H1 (cell line): Measurements from ENCODE around the gene ZNF568. TPM values are rescaled to one million over a fixed set of nuclear protein-coding genes. Genes with fewer than 3 reads are reported as not detected.

Experiments used
- CTCF ChIA-PET: fragments of 300-600 bp; sonication (Branson Sonifier 250); formaldehyde crosslinking; loops from one replicate; lab custom pipeline; 2021; ENCODE audit not compliant: partially characterized antibody; lab: Charles Lee
- POLR2A ChIA-PET: fragments of 300-600 bp; sonication (Branson Sonifier 250); formaldehyde crosslinking; loops from one replicate; lab custom pipeline; 2021; ENCODE audit warnings: inconsistent platforms; ENCODE audit not compliant: partially characterized antibody; lab: Charles Lee
- DNase-seq, 2 experiments: peaks; one replicate each; pipeline versions ENCODE4 v3.0.0 to v3.0.0-alpha.2; 2010 to 2022; ENCODE audit warnings: low spot score in 2 of 2, low read depth in 1 of 2, mixed read lengths in 1 of 2
- FAIRE-seq: peaks from 2 replicates; lab custom pipeline; 2011; peaks lifted over from hg19 to GRCh38; lab: Jason Lieb, UNC
- H2AFZ ChIP-seq: 2 replicates; pipeline ENCODE4 v1.8.1; 2012; ENCODE audit warnings: low read length, inconsistent platforms
- H2AK5ac ChIP-seq: 2 replicates; pipeline ENCODE4 v1.6.1; 2013; ENCODE audit warnings: low read depth, low read length
- H2BK120ac ChIP-seq: replicated peaks from 2 replicates; pipeline ENCODE3; 2013; ENCODE audit warnings: low read depth, low read length, inconsistent platforms
- H2BK12ac ChIP-seq: 2 replicates; pipeline ENCODE4 v1.6.1; 2013; ENCODE audit warnings: low read depth, low read length
- H2BK15ac ChIP-seq: 2 replicates; pipeline ENCODE4 v1.6.1; 2013; ENCODE audit warnings: low read length
- H2BK20ac ChIP-seq: 2 replicates; pipeline ENCODE4 v1.6.1; 2013; ENCODE audit warnings: low read length
- H2BK5ac ChIP-seq: 2 replicates; pipeline ENCODE4 v1.6.1; 2013; ENCODE audit warnings: low read depth, low read length
- H3K14ac ChIP-seq: 2 replicates; pipeline ENCODE4 v1.6.1; 2013; ENCODE audit warnings: inconsistent platforms; ENCODE audit not compliant: insufficient read length
- H3K18ac ChIP-seq: 2 replicates; pipeline ENCODE4 v1.6.1; 2013; ENCODE audit warnings: low read length; ENCODE audit errors: extremely low read depth
- H3K23ac ChIP-seq: 2 replicates; pipeline ENCODE4 v1.6.1; 2013; ENCODE audit warnings: inconsistent platforms; ENCODE audit not compliant: insufficient read length
- H3K23me2 ChIP-seq: 2 replicates; pipeline ENCODE4 v1.6.1; 2013; ENCODE audit warnings: low read depth, low read length
- H3K27ac ChIP-seq: 2 replicates; pipeline ENCODE4 v1.6.1; 2011; ENCODE audit warnings: low read depth, low read length, inconsistent platforms
- H3K27me3 ChIP-seq, 4 experiments: replicated peaks in 1 of 4; 1 replicate in 1 of 4; 2 replicates in 3 of 4; pipeline versions ENCODE4 v1.6.1 to v1.8.1; 2011 to 2013; ENCODE audit warnings: low read length in 3 of 4, mild to moderate bottlenecking in 3 of 4, inconsistent platforms in 2 of 4, mixed read lengths in 2 of 4, moderate library complexity in 1 of 4; ENCODE audit not compliant: control insufficient read depth in 3 of 4, insufficient read depth in 3 of 4; ENCODE audit errors: extremely low read depth in 1 of 4
- H3K36me3 ChIP-seq, 4 experiments: 2 replicates each; pipeline versions ENCODE4 v1.6.1 to v1.8.1; 2011 to 2013; ENCODE audit warnings: mild to moderate bottlenecking in 4 of 4, low read length in 3 of 4, moderate library complexity in 2 of 4, control low read depth in 1 of 4, inconsistent platforms in 1 of 4; ENCODE audit not compliant: insufficient read depth in 4 of 4, control insufficient read depth in 2 of 4
- H3K4ac ChIP-seq: replicated peaks from 2 replicates; pipeline ENCODE3; 2013; ENCODE audit warnings: low read length, low read depth, mixed read lengths, inconsistent platforms; ENCODE audit not compliant: insufficient read length
- H3K4me1 ChIP-seq, 4 experiments: replicated peaks in 1 of 4; 1 replicate in 1 of 4; 2 replicates in 3 of 4; pipeline versions ENCODE4 v1.6.1 to v1.8.1; 2011 to 2013; ENCODE audit warnings: low read length in 3 of 4, inconsistent platforms in 2 of 4, mixed read lengths in 1 of 4; ENCODE audit not compliant: insufficient read depth in 4 of 4, control insufficient read depth in 3 of 4
- H3K4me2 ChIP-seq, 2 experiments: 2 replicates each; pipeline versions ENCODE4 v1.6.1 to v1.8.1; 2011 to 2013; ENCODE audit warnings: low read depth in 2 of 2, low read length in 2 of 2, control low read depth in 1 of 2, inconsistent platforms in 1 of 2, mild to moderate bottlenecking in 1 of 2; ENCODE audit not compliant: insufficient read depth in 1 of 2
- H3K4me3 ChIP-seq, 4 experiments: fragments of 200-600, 300-600 bp in 1 of 4; sonication (generic), shearing (Covaris generic), sonication (Bioruptor Twin) in 1 of 4; 2 replicates each; pipeline versions ENCODE4 v1.5.1 to v1.8.1; 2011 to 2016; ENCODE audit warnings: low read length in 4 of 4, low read depth in 3 of 4, control low read depth in 2 of 4, inconsistent platforms in 2 of 4, mild to moderate bottlenecking in 2 of 4, mixed read lengths in 1 of 4, moderate library complexity in 1 of 4; ENCODE audit not compliant: insufficient read depth in 2 of 4; ENCODE audit errors: extremely low read depth in 1 of 4
- H3K56ac ChIP-seq: replicated peaks from 2 replicates; pipeline ENCODE3; 2013; ENCODE audit warnings: low read depth, mild to moderate bottlenecking, mixed read lengths, low read length, inconsistent platforms; ENCODE audit not compliant: insufficient read length
- H3K79me1 ChIP-seq: 2 replicates; pipeline ENCODE4 v1.6.1; 2013; ENCODE audit warnings: low read depth, low read length, control low read depth
- H3K79me2 ChIP-seq, 2 experiments: 2 replicates each; pipeline versions ENCODE4 v1.6.1 to v1.8.1; 2012 to 2013; ENCODE audit warnings: low read length in 2 of 2, mild to moderate bottlenecking in 2 of 2, inconsistent platforms in 1 of 2; ENCODE audit not compliant: insufficient read depth in 2 of 2, control insufficient read depth in 1 of 2
- H3K9ac ChIP-seq, 4 experiments: replicated peaks in 1 of 4; 1 replicate in 1 of 4; 2 replicates in 3 of 4; pipeline versions ENCODE4 v1.6.1 to v1.8.1; 2011 to 2013; ENCODE audit warnings: low read depth in 3 of 4, low read length in 3 of 4, control low read depth in 2 of 4, mild to moderate bottlenecking in 2 of 4, moderate library complexity in 2 of 4, inconsistent platforms in 1 of 4; ENCODE audit errors: extremely low read depth in 1 of 4
- H3K9me3 ChIP-seq, 2 experiments: 2 replicates each; pipeline versions ENCODE4 v1.6.1 to v1.8.1; 2012 to 2013; ENCODE audit warnings: mild to moderate bottlenecking in 2 of 2, moderate library complexity in 2 of 2, control low read depth in 1 of 2, inconsistent platforms in 1 of 2, low read depth in 1 of 2, low read length in 1 of 2, mixed read lengths in 1 of 2; ENCODE audit not compliant: insufficient read depth in 2 of 2
- H4K20me1 ChIP-seq, 2 experiments: replicated peaks in 1 of 2; 2 replicates each; pipeline versions ENCODE3 to v1.8.1; 2011 to 2013; ENCODE audit warnings: inconsistent platforms in 2 of 2, low read length in 2 of 2, mild to moderate bottlenecking in 1 of 2; ENCODE audit not compliant: insufficient read depth in 2 of 2, control insufficient read depth in 1 of 2
- H4K5ac ChIP-seq: 2 replicates; pipeline ENCODE4 v1.6.1; 2013; ENCODE audit warnings: low read length, low read depth, mixed read lengths, inconsistent platforms; ENCODE audit not compliant: insufficient read length
- H4K8ac ChIP-seq: 2 replicates; pipeline ENCODE4 v1.8.0; 2013; ENCODE audit warnings: mild to moderate bottlenecking, moderate library complexity, low read length, inconsistent platforms; ENCODE audit not compliant: insufficient read depth; ENCODE audit errors: extremely low read depth
- H4K91ac ChIP-seq: replicated peaks from 2 replicates; pipeline ENCODE3; 2013; ENCODE audit warnings: low read length, mixed read lengths, inconsistent platforms; ENCODE audit not compliant: insufficient read length
- EP300 ChIP-seq, 2 experiments: IDR thresholded peaks; 1 replicate in 1 of 2; 2 replicates in 1 of 2; pipeline ENCODE4 v1.6.1; 2011 to 2012; ENCODE audit warnings: low read depth in 2 of 2, low read length in 2 of 2, mild to moderate bottlenecking in 2 of 2, borderline replicate concordance in 1 of 2, inconsistent platforms in 1 of 2, moderate library complexity in 1 of 2
- YY1 ChIP-seq: IDR thresholded peaks from 2 replicates; pipeline ENCODE4 v1.6.1; 2011; ENCODE audit warnings: low read depth, mild to moderate bottlenecking, low read length
- WGBS, 2 experiments: shearing (Covaris generic) in 1 of 2; methylation state at CpG; one replicate each; pipeline versions ENCODE4 v1.1.6 to v1.1.7; 2013 to 2015; ENCODE audit warnings: low lambda C conversion rate in 2 of 2, mixed read lengths in 2 of 2, inconsistent platforms in 1 of 2, low coverage in 1 of 2, missing lambda C conversion rate in 1 of 2; ENCODE audit not compliant: insufficient replicate concordance in 2 of 2, insufficient coverage in 1 of 2, insufficient read length in 1 of 2; ENCODE audit errors: extremely low coverage in 1 of 2, missing lambda C conversion rate in 1 of 2; 5-methylcytosine and 5-hydroxymethylcytosine counted together
- polyA plus RNA-seq, 7 experiments: library from polyadenylated mRNA; depleted of rRNA in 3 of 7; stranded (reverse) in 5 of 7; unstranded in 2 of 7; fragments of >200 nt in 5 of 7; fragments of 200-250 nt in 2 of 7; gene quantifications; 1 replicate in 5 of 7; 2 replicates in 1 of 7; 4 replicates in 1 of 7; pipeline versions ENCODE4 v1.2.1 to v1.2.3, GENCODE V29; 2011 to 2013; ENCODE audit warnings: missing spikeins in 2 of 7, mixed read lengths in 2 of 7
- total RNA-seq: library from RNA; stranded (reverse); fragmentation: NEBNext Ultra II Directional; extraction: Animal tissue kit (Norgen Biotek cat#: 25700); gene quantifications from 2 replicates; pipeline ENCODE4 v1.2.1, GENCODE V29; 2021
- TF ChIP-seq, protein P1 (sequence below), 3 experiments: IDR thresholded peaks; 1 replicate in 2 of 3; 2 replicates in 1 of 3; pipeline versions ENCODE4 v1.5.1 to v1.6.1; 2011; ENCODE audit warnings: low read length in 3 of 3, mild to moderate bottlenecking in 3 of 3, inconsistent platforms in 2 of 3, low read depth in 1 of 3, moderate library complexity in 1 of 3; ENCODE audit not compliant: insufficient read depth in 1 of 3; ENCODE audit errors: control extremely low read depth in 1 of 3

Gene ZNF568
- total and polyA plus RNA-seq, 2 of the 8 experiments (the other 6 are each of a cell fraction or from before 2014, with no cell fraction given): 1.6 to 2.4 TPM

DNA sequence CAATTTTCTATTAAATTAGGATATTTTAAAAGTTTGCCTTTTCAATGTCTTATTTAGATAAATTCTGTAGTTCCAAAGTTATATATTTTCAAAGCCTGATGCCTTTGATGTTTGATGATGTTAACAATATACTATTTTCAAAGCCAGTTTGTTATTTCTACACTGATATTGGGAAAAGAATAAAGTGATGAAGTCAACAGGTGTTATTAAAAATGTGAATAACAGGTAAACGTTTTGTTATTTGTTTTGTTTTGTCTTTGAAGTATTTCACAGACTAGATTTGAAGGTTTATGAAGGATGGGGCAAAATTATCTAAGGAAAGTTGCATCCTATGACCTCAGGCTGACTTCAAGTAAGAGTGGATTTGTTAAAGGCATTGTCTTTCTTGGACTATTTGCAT lies 129.0 kb downstream of the ZNF568 start:
- DNase-seq (no peak), FAIRE-seq (no peak)
- Histone ChIP-seq H4K5ac (no peak overlapping the region), H4K91ac (no peak overlapping the region), H3K36me3 (no peaks in the 10 kb centered on the region), H4K8ac (no peak overlapping the region), H3K4me1 (no peaks in the 10 kb centered on the region), H2BK12ac (no peak overlapping the region), H2AFZ (no peak overlapping the region), H2BK5ac (no peak overlapping the region), H3K18ac (no peak overlapping the region), H3K27ac (no peak overlapping the region), H2BK15ac (no peak overlapping the region), H3K23me2 (no peaks in the 10 kb centered on the region), H3K79me2 (no peaks in the 10 kb centered on the region), H2AK5ac (no peak overlapping the region), H3K27me3 (no peaks in the 10 kb centered on the region), H2BK20ac (no peak overlapping the region), H3K14ac (no peak overlapping the region), H3K4me3 (no peak overlapping the region), H3K79me1 (no peaks in the 10 kb centered on the region), H4K20me1 (no peaks in the 10 kb centered on the region), H3K4me2 (no peak overlapping the region), H3K9me3 (peaks cover 31 to 38% of the 10 kb centered on the region in 2 experiments), H3K56ac (no peak overlapping the region), H3K9ac (no peak overlapping the region), H2BK120ac (no peak overlapping the region), H3K4ac (no peak overlapping the region), H3K23ac (no peak overlapping the region)
- ChIA-PET POLR2A (no interaction called here), CTCF (no interaction called here)
- WGBS, 2 experiments: 25% methylated on average over 1 of the region's 1 CpG; no CpG with 5 or more reads in 1 of the 2 experiments
- TF ChIP-seq EP300 (IDR thresholded peaks at IDR 0.05; ENCODE audit: borderline replicate concordance in 1 of 2, low read depth in 2 of 2, low read length in 2 of 2) (no peak), YY1 (no peak)
- TF ChIP-seq, protein P1, sequence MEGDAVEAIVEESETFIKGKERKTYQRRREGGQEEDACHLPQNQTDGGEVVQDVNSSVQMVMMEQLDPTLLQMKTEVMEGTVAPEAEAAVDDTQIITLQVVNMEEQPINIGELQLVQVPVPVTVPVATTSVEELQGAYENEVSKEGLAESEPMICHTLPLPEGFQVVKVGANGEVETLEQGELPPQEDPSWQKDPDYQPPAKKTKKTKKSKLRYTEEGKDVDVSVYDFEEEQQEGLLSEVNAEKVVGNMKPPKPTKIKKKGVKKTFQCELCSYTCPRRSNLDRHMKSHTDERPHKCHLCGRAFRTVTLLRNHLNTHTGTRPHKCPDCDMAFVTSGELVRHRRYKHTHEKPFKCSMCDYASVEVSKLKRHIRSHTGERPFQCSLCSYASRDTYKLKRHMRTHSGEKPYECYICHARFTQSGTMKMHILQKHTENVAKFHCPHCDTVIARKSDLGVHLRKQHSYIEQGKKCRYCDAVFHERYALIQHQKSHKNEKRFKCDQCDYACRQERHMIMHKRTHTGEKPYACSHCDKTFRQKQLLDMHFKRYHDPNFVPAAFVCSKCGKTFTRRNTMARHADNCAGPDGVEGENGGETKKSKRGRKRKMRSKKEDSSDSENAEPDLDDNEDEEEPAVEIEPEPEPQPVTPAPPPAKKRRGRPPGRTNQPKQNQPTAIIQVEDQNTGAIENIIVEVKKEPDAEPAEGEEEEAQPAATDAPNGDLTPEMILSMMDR (IDR thresholded peaks at IDR 0.05; ENCODE audit: control extremely low read depth in 1 of 3, insufficient read depth in 1 of 3, low read depth in 1 of 3, low read length in 3 of 3): no peak
